Adrenal gland (tissue), 12 donors: Measurements from ENCODE around the gene CALR3. TPM values are rescaled to one million over a fixed set of nuclear protein-coding genes. Genes with fewer than 3 reads are reported as not detected.

ENCODE experiments used
- DNase-seq, 7 donors: peaks; one replicate each; pipeline ENCODE4 v3.0.0-alpha.2; 2019 to 2020
- H3K27ac ChIP-seq, 5 donors: fragments of 200-600 bp; sonication (generic) in 4 of 5; 1 replicate in 3 of 5; 2 replicates in 2 of 5; pipeline versions ENCODE4 v1.5.1 to v1.8.0; 2016 to 2020; ENCODE audit warnings: mild to moderate bottlenecking in 1 of 5
- H3K27me3 ChIP-seq: fragments of 200-600 bp; 2 replicates; pipeline ENCODE4 v1.8.0; 2021
- H3K36me3 ChIP-seq, 2 donors: fragments of 200-600 bp; replicated peaks in 1 of 2; 1 replicate in 1 of 2; 2 replicates in 1 of 2; pipeline versions ENCODE4 v1.5.1 to v1.8.0; 2018 to 2022
- H3K4me1 ChIP-seq, 2 donors: fragments of 200-600 bp; replicated peaks in 1 of 2; 1 replicate in 1 of 2; 2 replicates in 1 of 2; pipeline versions ENCODE4 v1.5.1 to v1.8.0; 2018 to 2021
- H3K4me3 ChIP-seq, 4 donors: fragments of 200-600 bp; sonication (generic) in 3 of 4; one replicate each; pipeline ENCODE4 v1.5.1; 2016 to 2018
- H3K9me3 ChIP-seq, 3 donors: fragments of 200-600 bp; sonication (generic) in 1 of 3; replicated peaks in 1 of 3; 1 replicate in 2 of 3; 2 replicates in 1 of 3; pipeline versions ENCODE4 v1.5.1 to v1.8.0; 2016 to 2021
- POLR2A ChIP-seq, 2 donors: fragments of 450-650 bp; IDR thresholded peaks; one replicate each; pipeline ENCODE4 v1.6.1; 2017; ENCODE audit warnings: antibody characterized with exemption in 2 of 2, mild to moderate bottlenecking in 2 of 2, moderate library complexity in 1 of 2
- WGBS, 4 donors: extraction: QIAGEN DNeasy Blood & Tissue Kit in 2 of 4; methylation state at CpG; one replicate each; pipeline versions ENCODE4 v1.1.5 to v1.1.7; 2013 to 2017; 5-methylcytosine and 5-hydroxymethylcytosine counted together
- intact Hi-C, 2 donors: fragments of 100-400 bp; cut with DNase I; formaldehyde crosslinking; loops; one replicate each; pipeline versions ENCODE4 v1.14.1 to v1.15.0; 2022 to 2023
- polyA plus RNA-seq, 3 donors: library from polyadenylated mRNA; stranded (reverse); fragments of 200-250 nt in 2 of 3; fragments of 350-450 nt in 1 of 3; fragmentation: Illumina TruSeq in 1 of 3; extraction: RNeasy Lipid Tissue Mini Kit (QIAGEN cat#74804) in 1 of 3; gene quantifications; one replicate each; pipeline ENCODE4 v1.2.3, GENCODE V29; 2013 to 2014
- total RNA-seq, 9 donors: library from RNA; depleted of rRNA in 4 of 9; stranded (reverse); fragments of >200 nt in 4 of 9; fragments of 120-200 nt in 1 of 9; fragmentation: NEBNext Ultra II Directional in 1 of 9; extraction: Animal tissue kit (Norgen Biotek cat#: 25700) in 1 of 9; gene quantifications; one replicate each; pipeline versions ENCODE4 v1.1.0 to v1.2.4, GENCODE V29; 2013 to 2023
- TF ChIP-seq, protein P1 (sequence below), 6 experiments: fragments of 450-650 bp in 4 of 6; fragments of 200-600 bp in 2 of 6; sonication (generic) in 1 of 6; IDR thresholded peaks; 1 replicate in 5 of 6; 2 replicates in 1 of 6; pipeline versions ENCODE4 v1.5.1 to v1.8.0; 2016 to 2021; ENCODE audit warnings: antibody characterized with exemption in 6 of 6, mild to moderate bottlenecking in 2 of 6, moderate library complexity in 1 of 6
- donor health status: healthy with polysubstance abuse.
- donor health status: Bipolar disorder and iron deficiency.
- donor health status: DM: yes; HTN: yes; CAD: no.
- donor health status: DM: no; HTN: no; CAD: no.
- donor health status: DM: no; HTN: no; CAD: no.
- donor health status: DM: yes; HTN: yes; CAD: no.

Gene CALR3
- total and polyA plus RNA-seq, 12 donors = 0.07 to 0.41 (median 0.14) TPM; not detected in 8

DNA sequence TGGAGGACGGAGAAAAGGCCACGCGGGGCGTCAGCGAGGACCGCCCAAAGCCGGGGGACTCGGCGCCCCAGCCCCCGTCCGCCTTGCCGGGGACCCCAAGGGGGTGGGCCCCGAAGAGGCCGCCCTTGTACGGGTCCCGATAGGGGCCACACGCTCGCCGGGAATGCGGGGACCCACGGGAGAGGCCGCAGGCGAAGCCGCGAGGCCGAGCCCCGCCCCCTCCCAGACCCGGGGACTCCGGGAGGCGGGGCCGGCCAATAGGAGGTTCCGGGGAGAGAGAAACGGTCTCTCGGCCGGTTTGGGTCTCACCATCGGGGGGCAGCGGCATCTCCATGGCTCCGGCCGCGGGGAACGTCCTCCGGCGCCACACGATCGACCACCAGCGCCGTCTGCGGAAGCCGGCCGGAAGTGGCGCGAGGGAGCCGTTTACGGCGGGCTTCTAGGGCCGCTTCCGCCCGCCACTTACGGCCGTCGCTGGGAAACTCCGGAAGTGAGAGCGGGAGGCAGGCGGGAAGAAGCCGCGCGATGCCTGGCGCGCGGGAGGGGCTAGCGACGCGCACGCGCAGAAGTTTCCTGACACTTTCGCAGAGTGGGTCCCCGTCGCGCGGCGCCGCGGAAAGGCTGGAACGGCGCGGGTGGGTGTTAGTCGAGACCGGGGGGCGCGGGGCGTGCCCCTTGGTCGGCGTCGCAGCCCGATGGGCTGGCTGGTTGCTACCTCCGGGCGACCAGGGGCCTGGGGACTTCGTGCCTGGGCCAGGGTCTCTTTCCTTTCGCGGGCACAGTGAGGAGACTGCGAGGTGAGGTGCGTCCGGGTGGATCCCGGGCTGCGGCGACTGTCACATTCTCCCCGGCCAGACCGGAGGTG, 46.3 kb upstream of the CALR3 start, which contains the start of gene CHERP:
Gene CHERP (minus strand): TSS at position 393 of the 865 bp plus-strand sequence. CDS start 59 bp downstream, at position 334.
- Histone ChIP-seq H3K27me3 (no peaks in the 10 kb centered on the region), H3K4me1 (peaks cover 12 to 38% of the 10 kb centered on the region in 2 donors), H3K9me3 (no peaks in the 10 kb centered on the region), H3K27ac (peak within 1 kb of the TSS; percentile 29 to 89 (median 80)), H3K4me3 (peak within 1 kb of the TSS; percentile 55 to 82 (median 72)), H3K36me3 (peaks cover 0 to 12% of the 10 kb centered on the region in 2 donors)
- WGBS, 4 donors = 0 to 1% (median 0%) methylated on average over 6 to 108 of the region's 108 CpGs
- intact Hi-C loops = no loop called here
- TF ChIP-seq, protein P1, sequence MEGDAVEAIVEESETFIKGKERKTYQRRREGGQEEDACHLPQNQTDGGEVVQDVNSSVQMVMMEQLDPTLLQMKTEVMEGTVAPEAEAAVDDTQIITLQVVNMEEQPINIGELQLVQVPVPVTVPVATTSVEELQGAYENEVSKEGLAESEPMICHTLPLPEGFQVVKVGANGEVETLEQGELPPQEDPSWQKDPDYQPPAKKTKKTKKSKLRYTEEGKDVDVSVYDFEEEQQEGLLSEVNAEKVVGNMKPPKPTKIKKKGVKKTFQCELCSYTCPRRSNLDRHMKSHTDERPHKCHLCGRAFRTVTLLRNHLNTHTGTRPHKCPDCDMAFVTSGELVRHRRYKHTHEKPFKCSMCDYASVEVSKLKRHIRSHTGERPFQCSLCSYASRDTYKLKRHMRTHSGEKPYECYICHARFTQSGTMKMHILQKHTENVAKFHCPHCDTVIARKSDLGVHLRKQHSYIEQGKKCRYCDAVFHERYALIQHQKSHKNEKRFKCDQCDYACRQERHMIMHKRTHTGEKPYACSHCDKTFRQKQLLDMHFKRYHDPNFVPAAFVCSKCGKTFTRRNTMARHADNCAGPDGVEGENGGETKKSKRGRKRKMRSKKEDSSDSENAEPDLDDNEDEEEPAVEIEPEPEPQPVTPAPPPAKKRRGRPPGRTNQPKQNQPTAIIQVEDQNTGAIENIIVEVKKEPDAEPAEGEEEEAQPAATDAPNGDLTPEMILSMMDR (IDR thresholded peaks at IDR 0.05) = no peak
- peak in 1 of 2 donors; percentile 68 for TF ChIP-seq POLR2A (IDR thresholded peaks at IDR 0.05)
- peak; percentile 90 to 95 (median 94) for DNase-seq

DNA sequence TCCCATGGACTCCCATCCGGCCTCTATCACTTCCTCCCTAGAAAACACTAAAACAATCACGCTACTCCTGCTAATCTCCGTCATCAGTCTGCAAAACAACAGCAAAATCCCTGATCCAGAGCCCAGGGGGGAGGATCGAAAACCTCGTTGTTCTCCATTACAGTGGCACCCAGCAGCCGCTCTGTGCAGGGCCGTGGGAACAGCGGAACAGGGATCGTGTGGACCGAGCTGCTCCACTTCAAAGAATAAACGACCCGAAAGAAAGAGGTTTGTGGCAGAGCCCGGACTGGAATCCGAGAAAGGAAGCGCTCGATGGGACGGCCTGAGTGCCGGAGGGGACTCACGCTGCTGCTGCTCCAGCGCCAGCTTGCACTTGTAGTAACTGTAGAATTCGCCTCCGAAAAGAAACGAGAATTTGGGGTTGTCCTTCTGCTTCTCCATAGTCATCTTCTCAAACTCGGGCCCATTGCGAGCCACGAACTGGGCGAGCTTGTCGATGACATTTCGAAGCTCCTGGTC, 45.6 kb upstream of the CALR3 start:
- Histone ChIP-seq H3K4me3 (peak overlapping the region; percentile 55 to 82 (median 72)), H3K9me3 (no peaks in the 10 kb centered on the region), H3K4me1 (peaks cover 12 to 38% of the 10 kb centered on the region in 2 donors), H3K27ac (peak overlapping the region; percentile 29 to 89 (median 80)), H3K36me3 (peaks cover 0 to 12% of the 10 kb centered on the region in 2 donors), H3K27me3 (no peaks in the 10 kb centered on the region)
- TF ChIP-seq, protein P1 (IDR thresholded peaks at IDR 0.05) = no peak
- TF ChIP-seq POLR2A (IDR thresholded peaks at IDR 0.05) = no peak
- WGBS, 4 donors = 0 to 2% (median 1%) methylated on average over 20 to 29 of the region's 29 CpGs
- DNase-seq = no peak
- intact Hi-C loops = no loop called here

DNA sequence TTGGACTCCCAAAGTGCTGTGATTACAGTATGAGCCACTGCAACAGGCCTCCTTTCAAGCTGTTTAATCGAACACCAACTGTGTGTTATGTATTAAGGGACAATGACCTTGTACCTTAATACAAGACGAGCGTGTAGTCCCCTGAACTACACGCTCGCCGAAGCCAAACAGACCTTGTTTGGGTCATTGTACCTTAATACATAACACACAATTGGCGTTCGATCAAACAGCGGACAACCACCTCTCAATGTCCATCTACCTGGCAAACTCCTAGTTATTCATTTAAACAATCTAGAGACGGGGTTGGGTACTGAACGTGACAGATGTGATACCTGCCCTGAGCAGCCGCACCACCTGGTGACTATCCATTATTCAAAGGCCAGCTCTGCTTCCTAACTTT, 45.0 kb upstream of the CALR3 start:
- peak overlapping the region in 1 of 4 donors; percentile 82 for H3K4me3 ChIP-seq
- no peak overlapping the region for H3K27ac ChIP-seq
- no peaks in the 10 kb centered on the region for H3K9me3 ChIP-seq
- TF ChIP-seq, protein P1 (IDR thresholded peaks at IDR 0.05) = no peak
- TF ChIP-seq POLR2A (IDR thresholded peaks at IDR 0.05) = no peak
- H3K36me3 ChIP-seq = peaks cover 0 to 17% of the 10 kb centered on the region in 2 donors
- no peak for DNase-seq
- intact Hi-C loops = no loop called here
- H3K27me3 ChIP-seq = no peaks in the 10 kb centered on the region
- 62 to 69% (median 65%) methylated on average over 12 of the region's 12 CpGs for WGBS, 4 donors
- peaks cover 12 to 38% of the 10 kb centered on the region in 2 donors for H3K4me1 ChIP-seq

DNA sequence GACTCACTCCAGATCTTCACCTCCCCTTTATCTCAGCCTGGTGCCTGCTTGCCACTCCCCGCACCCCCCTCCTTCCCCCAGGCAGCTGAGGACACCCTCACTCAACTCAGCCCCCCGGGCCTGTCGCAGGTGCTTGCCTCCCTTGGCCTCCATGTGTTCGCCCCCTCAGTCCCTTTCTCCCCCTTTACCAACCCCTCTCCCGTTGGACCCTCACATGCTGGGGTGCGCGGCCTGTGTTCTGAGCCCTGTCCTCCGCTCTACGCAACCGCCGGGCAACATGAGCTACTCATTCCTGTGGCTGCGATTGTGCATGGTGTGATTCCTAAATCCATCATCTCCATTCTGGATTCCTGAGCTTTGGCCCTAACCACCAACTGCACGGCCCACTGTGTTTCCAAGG, 41.1 kb upstream of the CALR3 start:
- no peaks in the 10 kb centered on the region for H3K27me3 ChIP-seq
- peaks cover 0 to 55% of the 10 kb centered on the region in 2 donors for H3K36me3 ChIP-seq
- no peak overlapping the region for H3K27ac ChIP-seq
- TF ChIP-seq, protein P1 (IDR thresholded peaks at IDR 0.05) = no peak
- TF ChIP-seq POLR2A (IDR thresholded peaks at IDR 0.05) = no peak
- H3K4me3 ChIP-seq = no peak overlapping the region
- WGBS, 4 donors = 89 to 93% (median 90%) methylated on average over 13 of the region's 13 CpGs
- intact Hi-C loops = no loop called here
- H3K9me3 ChIP-seq = no peaks in the 10 kb centered on the region
- DNase-seq = no peak
- H3K4me1 ChIP-seq = peaks cover 12 to 22% of the 10 kb centered on the region in 2 donors
